Sigmoid colon (tissue), 4 donors: ENCODE results near the gene EVA1B.

ENCODE experiments used
- CTCF ChIP-seq, 4 experiments: fragments of 450-650 bp in 3 of 4; fragments of 200-600 bp in 1 of 4; IDR thresholded peaks; one replicate each; pipeline ENCODE4 v1.5.1; 2016 to 2019; ENCODE audit warnings: antibody characterized with exemption in 4 of 4, mild to moderate bottlenecking in 3 of 4, moderate library complexity in 2 of 4
- EP300 ChIP-seq, 4 donors: sonication (generic); formaldehyde crosslinking; IDR thresholded peaks; one replicate each; pipeline ENCODE4 v1.6.1; 2017; ENCODE audit warnings: antibody characterized with exemption in 4 of 4
- POLR2A ChIP-seq, 2 donors: fragments of 450-650 bp; IDR thresholded peaks; one replicate each; pipeline ENCODE4 v1.6.1; 2016; ENCODE audit warnings: antibody characterized with exemption in 2 of 2, mild to moderate bottlenecking in 2 of 2, moderate library complexity in 2 of 2
- POLR2AphosphoS5 ChIP-seq, 4 donors: sonication (generic); formaldehyde crosslinking; IDR thresholded peaks; one replicate each; pipeline ENCODE4 v1.6.1; 2017; ENCODE audit warnings: antibody characterized with exemption in 4 of 4

- TF ChIP-seq EP300 (IDR thresholded peaks at IDR 0.05) = no peak
- no peak for TF ChIP-seq CTCF (IDR thresholded peaks at IDR 0.05)
- no peak for TF ChIP-seq POLR2A (IDR thresholded peaks at IDR 0.05)
- TF ChIP-seq POLR2AphosphoS5 (IDR thresholded peaks at IDR 0.05) = no peak
These were observed 2.7 kb downstream of the EVA1B start for GRCh38 chr1:36320767-36321118.
